HUES64 (cell line): ENCODE measurements around the gene CUL7.

Experiments used
- H3K27ac ChIP-seq: 2 replicates; pipeline ENCODE4 v1.7.0; 2013; ENCODE audit warnings: low read depth, low read length, inconsistent platforms
- H3K27me3 ChIP-seq: 2 replicates; pipeline ENCODE4 v1.6.1; 2013; ENCODE audit warnings: mild to moderate bottlenecking, low read length; ENCODE audit not compliant: insufficient read depth
- H3K36me3 ChIP-seq: 2 replicates; pipeline ENCODE4 v1.6.1; 2013; ENCODE audit warnings: mild to moderate bottlenecking, low read length; ENCODE audit not compliant: insufficient read depth
- H3K4me1 ChIP-seq: 2 replicates; pipeline ENCODE4 v1.6.1; 2013; ENCODE audit warnings: mild to moderate bottlenecking, low read length, moderate library complexity; ENCODE audit not compliant: insufficient read depth
- H3K4me3 ChIP-seq: 2 replicates; pipeline ENCODE4 v1.5.1; 2013; ENCODE audit warnings: mild to moderate bottlenecking, low read length, moderate library complexity
- H3K9ac ChIP-seq: 2 replicates; pipeline ENCODE4 v1.6.1; 2013; ENCODE audit warnings: mild to moderate bottlenecking, low read depth, low read length
- H3K9me3 ChIP-seq: 2 replicates; pipeline ENCODE4 v1.6.1; 2013; ENCODE audit warnings: low read depth, low read length; ENCODE audit not compliant: insufficient read depth
- WGBS: fragments of 150-250, 120-280 bp; methylation state at CpG from one replicate; pipeline ENCODE4 v1.1.7; 2013; ENCODE audit warnings: missing lambda C conversion rate; 5-methylcytosine and 5-hydroxymethylcytosine counted together

CUL7 gene

GRCh38 chr6:43026365-43026764 is 27.3 kb downstream of the CUL7 start:
- Histone ChIP-seq H3K36me3 (peaks cover 70% of the 10 kb centered on the region), H3K9me3 (no peaks in the 10 kb centered on the region), H3K27me3 (no peaks in the 10 kb centered on the region), H3K27ac (no peak overlapping the region), H3K4me1 (no peaks in the 10 kb centered on the region), H3K9ac (no peak overlapping the region), H3K4me3 (no peak overlapping the region)
- 99% methylated on average over 5 of the region's 5 CpGs for WGBS

GRCh38 chr6:43024436-43024835 is 29.2 kb downstream of the CUL7 start:
- Histone ChIP-seq H3K36me3 (peaks cover 68% of the 10 kb centered on the region), H3K9ac (no peak overlapping the region), H3K4me3 (no peak overlapping the region), H3K4me1 (no peaks in the 10 kb centered on the region), H3K9me3 (no peaks in the 10 kb centered on the region), H3K27ac (no peak overlapping the region), H3K27me3 (no peaks in the 10 kb centered on the region)
- 97% methylated on average over 2 of the region's 2 CpGs for WGBS

GRCh38 chr6:43021270-43022047 is 32.2 kb downstream of the CUL7 start, which contains the start of gene RRP36:
Gene RRP36 (plus strand): TSS chr6:43021623. CDS start chr6:43021655, 32 bp downstream.
- Histone ChIP-seq H3K9ac (peak within 1 kb of the TSS; percentile 99), H3K4me1 (no peaks in the 10 kb centered on the region), H3K4me3 (peak within 1 kb of the TSS; percentile 100), H3K36me3 (peaks cover 64% of the 10 kb centered on the region), H3K27ac (peak within 1 kb of the TSS; percentile 91), H3K27me3 (no peaks in the 10 kb centered on the region), H3K9me3 (no peaks in the 10 kb centered on the region)
- WGBS, result 2% methylated on average over 56 of the region's 56 CpGs

GRCh38 chr6:43020847-43021246 is 32.8 kb downstream of the CUL7 start:
- no peaks in the 10 kb centered on the region for H3K4me1 ChIP-seq
- H3K9ac ChIP-seq, result peak overlapping the region; percentile 99
- no peaks in the 10 kb centered on the region for H3K27me3 ChIP-seq
- H3K27ac ChIP-seq, result peak overlapping the region; percentile 91
- no peaks in the 10 kb centered on the region for H3K9me3 ChIP-seq
- WGBS, result 65% methylated on average over 3 of the region's 5 CpGs
- peak overlapping the region; percentile 100 for H3K4me3 ChIP-seq
- peaks cover 58% of the 10 kb centered on the region for H3K36me3 ChIP-seq

GRCh38 chr6:43020052-43020705 is 33.5 kb downstream of the CUL7 start:
- whole genome bisulfite sequencing, result 97% methylated on average over 3 of the region's 3 CpGs
- H3K27ac ChIP-seq, result 0 out of 2 replicates have a peak overlapping the region, but pooled peaks have one; percentile 91
- H3K36me3 ChIP-seq, result peaks cover 53% of the 10 kb centered on the region
- H3K9ac ChIP-seq, result no peak overlapping the region
- no peaks in the 10 kb centered on the region for H3K27me3 ChIP-seq
- no peaks in the 10 kb centered on the region for H3K9me3 ChIP-seq
- H3K4me3 ChIP-seq, result no peak overlapping the region
- no peaks in the 10 kb centered on the region for H3K4me1 ChIP-seq

GRCh38 chr6:43019152-43019551 is 34.5 kb downstream of the CUL7 start:
- Histone ChIP-seq H3K4me3 (no peak overlapping the region), H3K27ac (no peak overlapping the region), H3K9ac (no peak overlapping the region), H3K9me3 (no peaks in the 10 kb centered on the region), H3K36me3 (peaks cover 42% of the 10 kb centered on the region), H3K4me1 (no peaks in the 10 kb centered on the region), H3K27me3 (no peaks in the 10 kb centered on the region)
- WGBS, result 88% methylated on average over 2 of the region's 2 CpGs

- Histone ChIP-seq H3K27me3 (no peaks in the 10 kb centered on the region), H3K4me3 (no peak overlapping the region), H3K9ac (no peak overlapping the region), H3K4me1 (peaks cover 8% of the 10 kb centered on the region; the same call in 1 of the 2 replicates), H3K9me3 (no peaks in the 10 kb centered on the region), H3K36me3 (peaks cover 44% of the 10 kb centered on the region), H3K27ac (no peak overlapping the region)
- 93% methylated on average over 12 of the region's 12 CpGs for WGBS
Measured at GRCh38 chr6:43016943-43017334, 36.7 kb downstream of the CUL7 start.

GRCh38 chr6:43016176-43016942 is 37.3 kb downstream of the CUL7 start:
- Histone ChIP-seq H3K4me3 (no peak overlapping the region), H3K36me3 (peaks cover 50% of the 10 kb centered on the region), H3K27ac (no peak overlapping the region), H3K4me1 (peaks cover 8% of the 10 kb centered on the region; the same call in 1 of the 2 replicates), H3K9me3 (no peaks in the 10 kb centered on the region), H3K27me3 (no peaks in the 10 kb centered on the region), H3K9ac (no peak overlapping the region)
- WGBS, result 85% methylated on average over 6 of the region's 7 CpGs

GRCh38 chr6:43014434-43014909 is 39.2 kb downstream of the CUL7 start:
- Histone ChIP-seq H3K27me3 (no peaks in the 10 kb centered on the region), H3K4me1 (peaks cover 8% of the 10 kb centered on the region; the same call in 1 of the 2 replicates), H3K9ac (peak overlapping the region; percentile 76), H3K27ac (peak overlapping the region; percentile 82), H3K9me3 (no peaks in the 10 kb centered on the region), H3K36me3 (peaks cover 59% of the 10 kb centered on the region), H3K4me3 (peak overlapping the region; percentile 94)
- WGBS, result 4% methylated on average over 7 of the region's 7 CpGs

GRCh38 chr6:43013843-43014433 is 39.7 kb downstream of the CUL7 start, which contains the start of the genes KLHDC3 and MEA1:
Gene KLHDC3 (plus strand): TSS chr6:43014249. CDS start chr6:43017193, 2,944 bp downstream.
Gene MEA1 (minus strand): TSS chr6:43013946. CDS start chr6:43013813, 133 bp downstream.
- Histone ChIP-seq H3K4me3 (peak within 1 kb of the TSS; percentile 94), H3K27me3 (no peaks in the 10 kb centered on the region), H3K27ac (peak within 1 kb of the TSS; percentile 82), H3K4me1 (peaks cover 8% of the 10 kb centered on the region; the same call in 1 of the 2 replicates), H3K36me3 (peaks cover 59% of the 10 kb centered on the region), H3K9me3 (no peaks in the 10 kb centered on the region), H3K9ac (peak within 1 kb of the TSS; percentile 76)
- WGBS, result under 1% methylated on average over 51 of the region's 51 CpGs
